HG03025 (cell line): ENCODE data around the gene C17orf100.
"Not testable (repeated sequence)": the region's sequence is repeated elsewhere in the genome, so short reads cannot be mapped to it uniquely, and the experiment has no call there.

Experiments used
- ATAC-seq: cut with Tn5 transposase; IDR thresholded peaks from one replicate; pipeline ENCODE4 v1.9.1; 2021; ENCODE audit warnings: mild to moderate bottlenecking, moderate library complexity; ENCODE audit not compliant: unreplicated experiment, low FRiP score

The C17orf100 gene

DNA sequence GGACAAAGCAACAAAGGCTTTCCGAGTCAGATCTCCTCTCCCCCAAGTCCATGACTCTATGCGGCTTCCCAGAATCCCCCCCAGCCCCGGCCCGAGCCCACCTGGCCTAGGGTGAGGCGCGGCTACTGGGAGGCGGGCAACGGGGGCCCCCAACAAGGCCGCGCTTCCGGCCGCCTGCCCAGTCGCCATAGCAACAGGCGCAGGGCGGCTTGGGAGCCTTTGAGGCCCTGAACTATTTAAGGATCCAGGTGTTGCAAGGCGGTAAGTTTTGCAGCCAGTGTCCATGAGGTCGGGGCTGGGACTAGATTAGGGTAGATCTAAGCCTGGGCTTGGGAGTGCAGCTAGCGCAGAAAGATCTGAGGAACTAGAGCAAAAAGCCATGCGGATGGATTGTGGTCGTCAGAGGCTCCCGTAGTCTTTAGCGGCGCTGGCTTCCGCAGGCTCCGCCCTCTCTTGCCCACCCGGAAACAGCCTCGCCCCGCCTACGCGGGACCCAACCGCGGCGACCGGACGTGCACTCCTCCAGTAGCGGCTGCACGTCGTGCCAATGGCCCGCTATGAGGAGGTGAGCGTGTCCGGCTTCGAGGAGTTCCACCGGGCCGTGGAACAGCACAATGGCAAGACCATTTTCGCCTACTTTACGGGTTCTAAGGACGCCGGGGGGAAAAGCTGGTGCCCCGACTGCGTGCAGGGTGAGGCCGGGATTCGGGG lies 10.9 kb upstream of the C17orf100 start, which contains the start of the genes KIAA0753 and TXNDC17:
Gene KIAA0753 (minus strand): TSS at position 176 of the 711 bp plus-strand sequence. CDS start 5,608 bp downstream, outside the sequence.
Gene TXNDC17 (plus strand): TSS at position 525 of the 711 bp plus-strand sequence. CDS start 23 bp downstream, at position 548.
- ATAC-seq = peak; percentile 78

- peak; percentile 7 for ATAC-seq
Observed at GRCh38 chr17:6641247-6641863, 10.2 kb upstream of the C17orf100 start.

DNA sequence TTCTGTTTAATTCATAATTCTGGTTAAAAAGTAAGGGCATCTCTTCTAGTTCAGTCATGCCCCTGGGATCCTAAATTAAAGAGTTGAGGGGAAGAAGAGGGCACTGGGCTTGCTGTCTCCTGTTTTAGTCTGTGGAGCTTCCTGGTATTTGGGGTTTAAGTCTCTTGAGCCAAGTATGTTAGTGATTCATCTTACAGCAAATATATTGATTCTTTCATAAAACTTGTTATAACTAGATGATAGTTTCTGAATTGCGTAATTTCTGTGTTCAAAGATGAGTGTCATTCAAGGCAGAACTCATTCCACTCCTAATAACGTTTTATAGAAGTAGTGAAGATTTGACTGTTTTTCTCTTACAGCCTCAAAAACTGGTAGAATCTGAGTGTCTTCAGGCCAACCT lies 9.0 kb upstream of the C17orf100 start:
- no peak for ATAC-seq

GRCh38 chr17:6643451-6644125 lies 8.0 kb upstream of the C17orf100 start:
- no peak for ATAC-seq

- no peak for ATAC-seq
Observed at GRCh38 chr17:6648181-6648580, 3.4 kb upstream of the C17orf100 start.

GRCh38 chr17:6651919-6652452 lies 424 bp downstream of the C17orf100 start:
- peak; percentile 16 for ATAC-seq

DNA sequence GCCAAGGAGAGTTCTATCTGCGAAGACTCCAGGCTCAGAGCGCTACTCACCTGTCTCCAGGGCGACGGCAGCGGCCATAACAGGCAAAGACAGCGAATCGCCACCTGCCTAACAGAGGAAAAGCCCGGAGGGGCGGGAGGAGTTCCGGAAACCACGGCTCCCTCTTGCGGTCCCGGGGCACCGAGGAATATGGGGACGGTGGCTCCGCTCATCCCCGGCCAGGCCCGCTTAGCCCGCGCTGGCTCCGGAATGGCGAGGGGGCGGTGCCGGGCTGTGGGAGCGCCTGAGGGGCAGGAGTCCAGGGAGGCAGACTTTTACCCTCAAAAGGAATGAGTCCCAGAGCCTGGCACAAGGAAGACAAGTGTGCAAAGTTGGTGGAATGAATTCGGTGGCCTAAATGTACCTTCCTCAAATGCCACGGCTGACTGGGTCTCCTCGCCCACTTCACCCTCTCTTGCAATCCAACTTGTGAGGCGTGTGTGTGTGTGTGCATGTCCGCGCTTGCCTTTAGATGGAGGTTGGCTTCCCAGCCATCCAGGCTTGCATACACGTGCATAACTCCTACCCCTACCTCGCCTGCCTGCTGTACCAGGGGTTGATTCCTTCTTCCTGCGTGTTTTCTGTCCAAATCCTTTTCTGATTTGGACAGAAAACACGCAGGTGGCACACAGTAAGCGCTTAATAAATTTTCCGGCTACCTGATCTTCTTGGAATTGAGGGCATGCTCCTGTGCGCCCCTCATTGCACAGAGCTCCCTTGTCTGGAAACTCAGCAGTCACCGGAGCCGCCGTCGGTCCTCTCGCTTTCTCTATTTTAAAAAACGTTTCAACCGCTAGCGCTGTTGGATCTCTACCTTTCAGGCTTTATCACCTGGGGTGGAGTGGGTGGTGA lies 3.5 kb downstream of the C17orf100 start:
- ATAC-seq = no peak

DNA sequence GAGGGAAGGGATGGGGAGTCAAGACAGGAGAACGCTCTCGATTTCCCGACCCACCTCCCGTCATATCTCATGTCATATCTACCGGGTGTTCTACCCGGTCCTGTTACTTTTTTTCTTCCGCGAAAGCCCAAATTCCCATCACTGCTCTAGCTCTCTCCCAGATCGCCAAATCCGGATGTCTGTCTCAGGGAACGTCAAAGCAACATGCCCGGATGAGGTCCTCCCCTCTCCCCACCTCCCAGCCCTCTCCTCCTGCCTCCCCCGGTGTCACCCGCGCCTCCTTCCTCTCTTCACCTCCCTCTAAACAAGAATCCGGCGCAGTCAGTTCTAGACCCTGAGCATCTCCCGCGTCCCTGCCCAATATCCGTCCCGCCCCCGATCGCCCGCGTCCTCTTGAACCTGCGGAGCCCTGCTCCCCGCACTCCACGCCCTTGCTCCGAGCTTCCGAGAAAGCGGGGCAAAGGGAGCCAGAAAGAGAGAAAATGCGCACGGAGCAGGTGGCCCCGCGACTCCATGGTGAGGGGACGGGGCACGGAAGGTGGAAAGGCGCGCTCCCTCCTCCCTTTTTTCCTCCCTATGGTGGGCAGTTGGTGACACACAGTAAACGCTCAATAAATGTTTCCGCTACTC lies 4.3 kb downstream of the C17orf100 start:
- ATAC-seq = not testable (repeated sequence)

DNA sequence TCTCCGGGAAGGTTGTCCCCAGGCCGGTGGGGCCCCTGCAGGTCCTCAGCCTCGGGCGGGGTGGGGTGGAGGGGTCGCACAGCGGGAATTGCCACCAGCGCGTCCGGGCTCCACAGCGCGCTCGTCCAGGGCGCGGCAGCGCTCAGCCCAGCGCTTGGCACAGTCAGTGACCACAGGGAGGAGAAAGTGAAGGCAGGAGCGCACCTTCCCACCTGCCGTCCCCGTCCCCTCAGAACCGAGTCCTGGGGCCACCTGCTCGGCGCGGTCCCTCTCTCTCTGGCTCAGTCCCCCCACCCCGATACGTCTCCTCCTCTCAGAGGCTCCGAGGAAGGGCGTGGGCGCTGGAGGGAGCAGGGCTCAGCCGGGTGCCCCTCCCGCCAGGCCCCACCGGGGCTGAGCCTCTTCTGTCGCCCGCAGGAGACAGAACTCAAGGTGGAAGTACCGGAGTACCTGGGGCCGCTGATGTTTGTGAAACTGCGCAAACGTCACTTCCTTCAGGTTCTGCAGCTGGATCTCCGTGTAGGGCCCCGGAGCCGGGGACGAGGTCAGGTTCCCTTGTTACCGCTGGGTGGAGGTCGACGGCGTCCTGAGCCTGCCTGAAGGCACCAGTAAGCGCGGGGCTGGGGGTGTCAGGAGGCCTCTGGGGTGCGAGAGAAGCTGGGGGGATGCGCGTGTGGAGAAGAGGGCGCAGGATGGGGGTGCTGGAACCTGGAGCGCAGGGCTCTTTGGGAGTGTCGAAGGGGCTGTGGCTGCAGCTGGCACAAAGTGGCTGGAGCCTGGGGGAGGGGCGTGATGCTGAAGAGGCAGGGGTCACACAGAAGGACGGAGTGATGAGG lies 5.5 kb downstream of the C17orf100 start:
- not testable (repeated sequence) for ATAC-seq

DNA sequence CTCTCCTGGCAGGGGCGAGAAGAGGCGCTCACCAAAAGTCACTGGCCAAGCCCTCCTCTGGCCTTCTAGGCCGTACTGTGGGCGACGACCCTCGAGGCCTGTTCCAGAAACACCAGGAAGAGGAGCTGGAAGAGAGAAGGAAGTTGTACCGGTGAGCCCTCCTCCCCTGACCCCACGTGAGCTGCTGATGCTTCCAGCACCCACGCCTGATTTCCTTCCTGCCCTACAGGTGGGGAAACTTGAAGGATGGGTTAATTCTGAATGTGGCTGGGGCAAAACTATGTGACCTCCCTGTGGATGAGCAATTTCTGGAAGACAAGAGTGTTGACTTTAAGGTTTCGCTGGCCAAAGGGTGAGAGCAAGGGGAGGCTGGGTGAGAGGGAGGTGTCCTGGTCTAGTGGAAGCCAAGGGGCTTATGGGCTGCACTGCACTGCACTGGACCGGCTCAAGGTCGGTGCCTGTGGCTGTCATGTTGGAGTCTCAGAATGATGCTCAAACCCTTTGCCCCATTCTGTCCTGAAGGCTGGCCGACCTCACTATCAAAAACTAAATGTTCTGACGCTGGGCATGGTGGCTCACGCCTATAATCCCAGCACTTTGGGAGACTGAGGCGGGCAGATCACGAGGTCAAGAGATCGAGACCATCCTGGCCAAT lies 6.2 kb downstream of the C17orf100 start:
- ATAC-seq = no peak

DNA sequence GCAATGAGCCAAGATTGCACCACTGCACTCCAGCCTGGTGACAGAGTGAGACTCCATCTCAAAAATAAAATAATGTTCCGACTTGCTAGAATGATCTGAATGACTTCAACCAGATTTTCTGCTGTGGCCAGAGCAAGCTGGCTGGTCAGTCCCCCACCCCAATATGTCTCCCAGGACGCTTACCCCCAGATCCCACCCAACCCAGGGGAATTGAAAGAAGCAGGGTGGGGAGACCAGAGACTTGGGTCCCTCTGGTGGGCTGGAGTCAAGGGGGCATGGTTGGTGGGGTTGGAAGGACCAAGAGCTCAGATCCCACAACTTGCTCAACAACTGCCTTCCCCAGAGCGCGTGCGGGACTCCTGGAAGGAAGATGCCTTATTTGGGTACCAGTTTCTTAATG lies 6.8 kb downstream of the C17orf100 start:
- ATAC-seq = not testable (repeated sequence)

DNA sequence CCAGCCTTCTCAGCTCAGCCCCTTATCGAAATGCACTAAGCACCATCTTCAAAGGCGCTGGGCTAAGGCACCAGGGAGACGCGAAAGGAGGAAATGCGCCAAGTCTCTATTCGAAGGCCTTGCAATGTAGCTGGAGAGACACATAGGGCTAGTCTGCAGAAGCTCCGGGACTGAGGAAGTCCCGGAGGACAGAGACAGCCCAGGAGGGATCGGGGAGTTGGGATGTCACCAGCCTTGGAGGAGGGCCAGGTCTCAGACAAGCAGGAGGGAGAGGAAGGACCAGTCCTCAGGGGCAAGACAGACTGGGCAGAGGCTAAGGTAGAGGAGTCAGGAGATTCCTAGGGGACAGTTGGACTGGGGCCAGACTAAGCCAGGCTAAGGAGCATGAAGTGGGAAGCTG lies 8.5 kb downstream of the C17orf100 start:
- ATAC-seq = no peak

DNA sequence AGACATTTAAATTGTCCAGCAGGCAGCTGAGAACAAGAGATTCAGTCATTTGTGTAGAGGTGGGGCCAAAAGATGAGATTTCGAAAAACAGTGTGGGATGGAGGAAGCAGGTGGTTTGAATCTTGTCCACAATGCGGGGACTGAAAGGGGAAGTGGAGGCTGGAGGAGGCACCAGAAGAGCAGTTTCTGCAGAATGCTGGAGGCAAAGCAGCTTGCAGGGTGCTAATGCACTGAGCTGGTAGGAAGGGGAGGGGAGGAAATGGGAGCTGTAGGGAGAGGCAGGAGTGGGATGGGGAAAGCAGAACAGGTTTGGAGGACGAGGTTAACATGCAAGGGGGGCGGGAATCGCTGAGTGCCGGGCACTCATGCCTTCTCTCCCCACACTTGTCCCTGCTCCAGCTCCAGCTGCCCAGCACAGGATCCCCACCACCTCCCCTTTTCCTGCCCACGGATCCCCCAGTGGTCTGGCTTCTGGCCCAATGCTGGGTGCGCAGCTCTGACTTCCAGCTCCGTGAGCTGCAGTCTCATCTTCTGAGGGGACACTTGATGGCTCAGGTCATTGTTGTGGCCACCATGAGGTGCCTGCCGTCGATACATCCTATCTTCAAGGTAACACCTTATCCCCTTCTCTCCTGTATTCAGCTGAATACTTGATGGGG lies 9.4 kb downstream of the C17orf100 start:
- ATAC-seq = peak; percentile 47

DNA sequence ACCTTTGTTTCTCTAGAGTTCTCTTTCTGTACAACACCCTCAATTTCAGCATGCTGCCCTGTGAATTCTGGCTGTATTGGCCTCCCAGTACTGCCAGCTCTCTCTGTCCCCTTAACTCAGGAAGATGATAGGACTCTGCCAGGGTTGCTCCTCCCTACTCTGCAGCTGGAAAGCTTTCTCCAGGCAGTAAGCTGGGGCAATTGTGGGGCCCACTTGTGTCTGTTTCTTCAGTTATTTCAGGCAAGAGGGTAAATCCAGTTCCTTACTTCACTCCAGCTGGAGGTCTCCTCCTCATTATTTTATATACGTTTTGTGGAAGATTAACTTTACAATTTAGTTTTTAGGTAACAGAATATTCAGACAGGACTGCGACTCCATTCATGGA lies 9.9 kb downstream of the C17orf100 start:
- no peak for ATAC-seq

GRCh38 chr17:6663200-6663599 lies 11.6 kb downstream of the C17orf100 start:
- not testable (repeated sequence) for ATAC-seq

DNA sequence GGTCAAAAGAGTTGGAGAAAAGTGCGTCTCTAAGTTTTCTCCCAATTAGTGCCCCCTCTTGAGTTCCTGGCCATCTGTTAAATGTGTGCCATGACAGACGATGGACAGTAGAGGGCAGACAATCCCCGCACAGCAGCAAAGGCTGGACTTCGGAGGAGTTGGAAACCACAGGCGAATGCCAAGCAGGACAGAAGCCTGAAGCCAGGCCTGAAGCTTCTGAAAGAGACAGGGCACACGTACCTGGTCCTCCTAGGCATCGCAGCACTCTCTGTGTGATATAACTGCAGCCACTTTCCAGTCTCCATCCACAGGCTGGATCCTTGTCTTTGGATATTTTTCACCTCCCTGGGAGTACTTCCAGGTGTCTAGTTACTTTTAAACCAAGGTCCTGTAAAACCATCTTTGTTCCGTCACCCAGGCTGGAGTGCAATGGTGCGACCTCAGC lies 14.5 kb downstream of the C17orf100 start:
- no peak for ATAC-seq

GRCh38 chr17:6666557-6666956 lies 15.0 kb downstream of the C17orf100 start:
- no peak for ATAC-seq

DNA sequence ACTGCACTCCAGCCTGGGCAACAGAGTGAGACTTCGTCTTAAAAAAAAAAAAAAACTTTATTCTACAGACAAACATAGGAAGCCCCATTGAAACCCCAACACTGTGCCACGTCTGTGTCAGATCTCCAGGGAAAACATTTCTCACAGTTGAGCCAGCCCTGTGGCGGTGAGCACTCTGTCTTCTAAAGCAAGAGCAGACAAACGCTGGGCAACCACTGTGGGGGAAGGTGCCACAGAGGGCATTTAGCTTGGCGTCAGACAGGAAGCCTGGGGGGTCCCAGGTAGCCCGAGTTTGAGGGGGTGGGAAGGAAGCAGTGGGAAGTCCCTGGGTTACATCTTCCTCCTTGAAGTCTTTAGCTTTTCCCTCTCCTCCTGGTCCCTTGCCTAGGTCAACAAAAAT lies 16.0 kb downstream of the C17orf100 start:
- no peak for ATAC-seq
